HL-60 (cell line): ENCODE results near the gene AP4M1.
"Not testable (repeated sequence)": the region's sequence is repeated elsewhere in the genome, so short reads cannot be mapped to it uniquely, and the experiment has no call there.

Source experiments
- DNase-seq, 2 experiments: peaks; one replicate each; pipeline ENCODE4 v3.0.0-alpha.2; 2010 to 2020; ENCODE audit warnings: low read depth in 1 of 2, low spot score in 1 of 2
- H3K27ac ChIP-seq: fragments of 250-450 bp; sonication (Bioruptor Pico); replicated peaks from 2 replicates; pipeline ENCODE4 v1.5.1; 2020; ENCODE audit warnings: mild to moderate bottlenecking, moderate library complexity
- H3K27me3 ChIP-seq: fragments of 250-450 bp; sonication (Bioruptor Pico); 2 replicates; pipeline ENCODE4 v1.5.1; 2021; ENCODE audit warnings: mild to moderate bottlenecking, moderate library complexity; ENCODE audit not compliant: insufficient read depth, poor library complexity, severe bottlenecking
- H3K4me3 ChIP-seq: replicated peaks from 2 replicates; pipeline ENCODE4 v1.5.1; 2011; ENCODE audit warnings: mild to moderate bottlenecking, control low read depth, low read length; ENCODE audit not compliant: insufficient read depth
- CTCF ChIP-seq: IDR thresholded peaks from one replicate; pipeline ENCODE4 v1.5.1; 2011; ENCODE audit warnings: low read length, control low read depth, inconsistent platforms; ENCODE audit not compliant: insufficient read depth
- GABPA ChIP-seq: IDR thresholded peaks from 2 replicates; pipeline ENCODE4 v1.6.1; 2012; ENCODE audit warnings: low read depth
- POLR2AphosphoS5 ChIP-seq: IDR thresholded peaks from 2 replicates; pipeline ENCODE4 v1.6.1; 2012; ENCODE audit warnings: low read depth
- REST ChIP-seq: IDR thresholded peaks from 2 replicates; pipeline ENCODE4 v1.6.1; 2012; ENCODE audit warnings: low read depth; ENCODE audit not compliant: insufficient replicate concordance
- SPI1 ChIP-seq: IDR thresholded peaks from 2 replicates; pipeline ENCODE4 v1.6.1; 2012; ENCODE audit warnings: low read depth, mild to moderate bottlenecking, borderline replicate concordance

AP4M1 gene

GRCh38 chr7:100146350-100146749, 44.9 kb downstream of the AP4M1 start:
- peak in 1 of 2 experiments; percentile 30 for DNase-seq
- not testable (repeated sequence) for H3K27me3 ChIP-seq, H3K27ac ChIP-seq, H3K4me3 ChIP-seq

GRCh38 chr7:100147278-100147677, 45.8 kb downstream of the AP4M1 start:
- no peak for TF ChIP-seq GABPA
- no peak for TF ChIP-seq CTCF
- TF ChIP-seq POLR2AphosphoS5: no peak
- TF ChIP-seq REST: no peak
- TF ChIP-seq SPI1: no peak
- no peak for DNase-seq

GRCh38 chr7:100148225-100148558, 46.7 kb downstream of the AP4M1 start:
- TF ChIP-seq GABPA (no peak), POLR2AphosphoS5 (no peak), SPI1 (no peak), CTCF (no peak), REST (no peak)
- H3K27me3 ChIP-seq: no peaks in the 10 kb centered on the region
- DNase-seq: no peak
- H3K4me3 ChIP-seq: peak overlapping the region; percentile 25
- peak overlapping the region; percentile 73 for H3K27ac ChIP-seq

More at GRCh38 chr7:100147278-100147677, 45.8 kb downstream of the AP4M1 start:
- Histone ChIP-seq H3K27ac (no peak overlapping the region), H3K4me3 (no peak overlapping the region), H3K27me3 (no peaks in the 10 kb centered on the region)

GRCh38 chr7:100148559-100149328, 47.3 kb downstream of the AP4M1 start, which contains the start of gene LAMTOR4:
Gene LAMTOR4 (plus strand): TSS chr7:100148918. CDS start chr7:100148973, 55 bp downstream.
- Histone ChIP-seq H3K27me3 (no peaks in the 10 kb centered on the region), H3K27ac (peak within 1 kb of the TSS; percentile 82), H3K4me3 (peak within 1 kb of the TSS; percentile 99)
- peak; percentile 90 for TF ChIP-seq POLR2AphosphoS5
- TF ChIP-seq REST: no peak
- TF ChIP-seq SPI1: peak; percentile 41; the same call in 1 of the 2 replicates
- peak; percentile 37; the same call in 1 of the 2 replicates for TF ChIP-seq GABPA
- no peak for TF ChIP-seq CTCF
- DNase-seq: peak; percentile 100
